Eye (tissue), 1 donor: ENCODE results near the gene GNAI2.

ENCODE experiments used
- DNase-seq: peaks from one replicate; pipeline ENCODE4 v3.0.0-alpha.2; 2015

The GNAI2 gene

DNA sequence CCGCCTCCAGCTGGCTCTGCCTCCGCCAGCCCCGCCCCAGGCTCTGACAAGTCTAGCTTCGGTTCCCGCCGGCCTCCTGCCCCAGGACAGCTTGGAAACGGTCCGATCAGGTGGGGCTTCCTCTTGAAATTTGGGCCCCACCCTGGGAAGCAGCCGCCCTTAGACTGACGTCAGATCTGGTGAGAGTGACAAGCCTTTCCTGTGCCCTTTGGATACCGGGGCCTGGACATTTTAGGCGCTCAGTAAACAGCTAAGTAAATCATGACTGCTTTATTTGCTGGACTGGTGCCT is 63.6 kb downstream of the GNAI2 start:
- no peak for DNase-seq

DNA sequence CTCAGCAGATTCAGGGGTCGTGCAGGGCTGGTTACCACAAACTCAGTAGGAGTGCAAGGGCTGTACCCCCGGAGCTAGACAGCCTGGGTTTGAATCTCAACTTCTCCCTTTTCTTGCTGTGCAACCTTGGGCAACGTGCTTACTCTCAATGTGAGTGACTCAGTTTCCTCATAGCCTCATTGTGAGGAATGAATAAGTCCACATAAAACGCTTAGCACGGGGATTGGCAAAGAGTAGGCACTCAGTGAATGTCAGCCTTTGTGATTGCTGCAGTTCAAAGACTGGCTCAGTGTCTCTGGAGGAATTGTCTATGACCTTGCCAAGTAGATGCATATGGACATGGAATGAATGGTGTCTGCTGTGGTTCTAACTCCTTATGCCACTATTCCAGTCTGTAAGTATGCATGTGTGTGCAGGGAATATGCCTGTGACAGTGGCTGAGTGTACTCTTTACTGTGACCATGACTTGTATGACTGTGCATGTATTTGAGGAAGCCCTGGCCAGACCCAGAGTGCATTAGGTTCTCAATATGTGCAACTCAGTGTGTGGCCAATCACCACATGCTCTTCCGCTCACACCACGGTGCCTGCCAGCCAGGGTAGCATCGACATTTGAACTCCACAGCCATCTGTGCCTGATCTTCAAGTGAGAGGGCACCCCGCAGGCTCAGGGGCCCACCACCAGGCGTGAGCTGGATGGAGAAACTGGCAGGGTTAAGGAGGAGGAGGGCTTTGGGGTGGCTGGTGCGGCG is 64.1 kb downstream of the GNAI2 start:
- DNase-seq, result no peak

DNA sequence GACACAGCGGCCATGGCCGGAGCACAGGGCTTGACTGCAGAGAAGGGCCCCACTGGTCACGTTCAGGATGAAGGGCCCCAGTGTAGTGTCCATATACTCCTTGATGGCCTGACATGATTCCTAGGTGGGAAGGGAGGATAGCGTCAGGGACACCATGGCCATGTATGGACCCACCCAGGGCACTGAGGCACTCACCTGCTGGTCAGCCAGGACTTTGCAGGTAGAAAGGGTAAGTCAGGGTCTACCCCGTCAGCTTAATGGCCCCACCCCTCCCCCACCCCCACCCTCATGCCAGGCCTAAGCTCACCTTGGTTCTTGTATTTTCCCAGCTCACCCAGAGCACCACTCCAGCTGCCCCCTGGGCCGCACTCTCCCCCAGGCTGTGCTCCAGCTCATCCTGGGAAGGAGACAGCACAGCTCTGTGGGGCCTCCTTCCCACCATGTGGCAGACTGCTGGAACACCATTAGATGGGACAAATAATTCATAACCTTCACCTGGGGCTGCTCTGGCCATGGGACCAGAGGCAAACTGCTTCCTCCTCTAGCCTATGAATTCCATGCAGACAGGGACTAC is 64.8 kb downstream of the GNAI2 start:
- DNase-seq, result no peak

DNA sequence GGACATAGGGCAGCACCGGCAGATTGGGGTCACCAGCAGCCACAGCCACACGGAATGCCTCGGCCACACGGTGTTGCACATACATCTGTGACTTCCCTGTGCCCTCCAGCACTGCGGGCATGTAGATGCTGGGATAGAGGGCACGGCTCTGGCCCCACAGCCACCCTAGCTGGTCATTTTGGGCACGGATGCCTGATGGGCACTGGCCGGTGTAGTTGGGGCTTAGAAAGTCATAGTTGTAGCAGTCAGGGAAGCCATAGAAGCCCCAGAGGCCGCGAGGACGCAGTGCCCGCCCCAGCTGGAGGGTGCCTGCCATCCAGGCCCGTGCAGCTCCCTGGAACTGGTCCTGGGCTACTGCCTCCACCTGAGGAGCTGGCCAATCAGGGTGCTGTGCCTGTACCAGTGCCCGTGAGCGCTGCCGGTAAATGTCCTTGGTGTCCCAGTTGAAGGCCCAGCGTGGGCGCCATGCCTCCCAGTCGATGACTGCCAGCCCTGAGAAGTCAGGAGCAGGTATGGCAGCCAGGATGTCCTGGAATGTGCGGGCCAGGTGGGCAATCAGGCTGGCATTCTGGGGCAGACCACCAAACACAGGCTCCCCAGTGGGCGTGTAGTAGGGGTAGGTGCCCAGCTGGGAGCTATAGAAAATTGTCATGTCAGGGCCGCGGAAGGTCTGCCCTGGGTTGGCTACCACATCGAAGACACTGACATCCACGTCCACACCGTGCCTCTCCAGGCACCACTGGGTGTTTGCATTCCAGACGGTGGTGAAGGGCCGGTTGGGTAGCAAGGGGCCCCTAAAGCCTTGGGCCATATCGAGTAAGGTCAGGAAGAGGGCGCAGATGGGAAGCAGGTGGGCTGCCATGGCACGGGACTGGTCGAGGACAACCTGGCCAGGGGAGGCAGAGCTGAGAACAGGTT is 66.3 kb downstream of the GNAI2 start:
- no peak for DNase-seq

DNA sequence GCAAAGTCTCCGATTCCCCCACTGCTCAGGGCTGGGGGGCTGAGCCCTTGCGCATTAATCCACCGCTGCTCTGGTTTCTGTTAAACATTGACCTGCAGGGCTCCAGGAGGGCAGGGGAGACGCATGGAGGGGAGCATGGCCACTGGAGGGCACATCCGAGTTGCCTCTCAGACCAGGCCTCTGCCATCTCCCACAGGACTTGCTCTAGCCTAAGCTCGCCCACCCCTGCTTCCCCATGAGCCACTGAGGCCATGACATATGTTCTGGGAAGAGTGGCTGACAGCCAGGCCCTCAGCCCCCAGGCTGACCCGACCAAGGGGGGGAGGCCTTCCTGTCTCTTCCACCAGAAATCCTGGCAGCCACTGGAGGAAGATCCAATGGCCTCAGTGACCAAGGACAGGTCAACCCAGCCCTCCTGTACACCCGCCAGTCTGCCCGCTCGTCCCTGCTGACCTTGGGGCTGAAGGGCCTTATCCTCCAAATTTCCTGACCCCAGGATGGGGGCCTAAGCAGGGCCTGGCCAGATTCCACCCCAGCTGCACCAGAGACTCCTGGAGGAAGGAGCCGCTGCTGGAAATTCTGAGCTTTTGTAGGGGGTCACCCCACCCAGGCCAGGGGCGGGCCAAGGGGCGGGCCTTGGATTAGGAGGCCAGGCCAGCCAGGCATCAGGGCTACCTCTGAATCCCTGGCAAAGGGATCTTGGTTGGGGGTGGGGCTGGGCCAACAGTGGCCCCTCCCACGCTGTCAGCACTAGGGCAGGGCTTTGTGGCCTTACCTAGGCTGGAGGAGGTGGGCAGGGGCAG is 67.2 kb downstream of the GNAI2 start, which contains the start of gene HYAL1:
Gene HYAL1 (minus strand): TSS at position 562 of the 803 bp plus-strand sequence. CDS start 618 bp downstream, outside the sequence.
- no peak for DNase-seq

DNA sequence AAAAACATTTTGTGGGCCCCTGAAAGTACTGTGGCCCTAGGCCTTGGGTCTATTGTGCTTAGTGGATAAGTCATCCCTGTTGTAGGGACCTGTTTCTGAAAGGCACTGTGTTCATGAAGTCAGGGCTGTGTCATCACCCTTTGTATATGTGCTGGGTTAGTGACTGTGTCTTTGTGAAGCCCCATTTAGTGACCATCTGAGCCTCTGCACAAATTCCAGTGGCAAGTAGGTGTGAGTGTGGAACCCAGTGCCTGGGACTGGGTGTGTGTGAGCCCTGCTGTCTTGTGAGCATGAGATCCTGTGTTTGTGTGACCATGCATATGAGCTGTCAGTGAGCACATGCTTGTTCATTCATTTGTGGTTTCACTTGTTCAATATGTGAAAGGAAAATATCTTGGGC is 68.6 kb downstream of the GNAI2 start:
- DNase-seq, result no peak
